Thoracic aorta (tissue), 2 donors: ENCODE data around the gene ELOVL6. TPM values are rescaled to one million over a fixed set of nuclear protein-coding genes. Genes with fewer than 3 reads are reported as not detected.

Experiments
- ATAC-seq: fragments of 150-250 bp; one replicate; pipeline ENCODE4 v1.8.0; 2017; ENCODE audit warnings: low read depth; ENCODE audit not compliant: insufficient number of reproducible peaks, low FRiP score
- DNase-seq: peaks from one replicate; pipeline ENCODE4 v3.0.0-alpha.2; 2020; ENCODE audit warnings: low spot score
- H3K27ac ChIP-seq, 2 donors: fragments of 200-600 bp; sonication (generic); 1 replicate in 1 of 2; 2 replicates in 1 of 2; pipeline ENCODE4 v1.5.1; 2016; ENCODE audit warnings: mild to moderate bottlenecking in 2 of 2, moderate library complexity in 2 of 2
- H3K27me3 ChIP-seq: fragments of 200-600 bp; sonication (generic); replicated peaks from 2 replicates; pipeline ENCODE4 v1.6.0; 2016; ENCODE audit warnings: mild to moderate bottlenecking; ENCODE audit not compliant: insufficient read depth
- H3K36me3 ChIP-seq: fragments of 200-600 bp; sonication (generic); one replicate; pipeline ENCODE4 v1.5.1; 2016
- H3K4me1 ChIP-seq, 2 donors: fragments of 200-600 bp; sonication (generic); 1 replicate in 1 of 2; 2 replicates in 1 of 2; pipeline versions ENCODE4 v1.5.1 to v1.6.0; 2016; ENCODE audit warnings: low read depth in 2 of 2, mild to moderate bottlenecking in 1 of 2; ENCODE audit not compliant: control insufficient read depth in 1 of 2
- H3K4me3 ChIP-seq: fragments of 200-600 bp; sonication (generic); 2 replicates; pipeline ENCODE4 v1.5.1; 2016; ENCODE audit warnings: mild to moderate bottlenecking
- H3K9me3 ChIP-seq: fragments of 200-600 bp; sonication (generic); 2 replicates; pipeline ENCODE4 v1.5.1; 2016
- CTCF ChIP-seq: fragments of 200-600 bp; sonication (generic); IDR thresholded peaks from one replicate; pipeline ENCODE4 v1.5.1; 2019; ENCODE audit warnings: antibody characterized with exemption
- total RNA-seq, 2 donors: library from RNA; depleted of rRNA; stranded (reverse); fragments of >200 nt; gene quantifications; one replicate each; pipeline versions ENCODE4 v1.1.0 to v1.2.3, GENCODE V29; 2016

ELOVL6 gene
- total RNA-seq, 2 donors from 2014 or later: 1.5 to 2.7 TPM

- H3K9me3 ChIP-seq: no peaks in the 10 kb centered on the region
- no peaks in the 10 kb centered on the region for H3K4me1 ChIP-seq
- no peak for TF ChIP-seq CTCF
- no peaks in the 10 kb centered on the region for H3K36me3 ChIP-seq
- no peak for ATAC-seq
- H3K27ac ChIP-seq: no peak overlapping the region
- H3K4me3 ChIP-seq: no peak overlapping the region
- H3K27me3 ChIP-seq: no peaks in the 10 kb centered on the region
- no peak for DNase-seq
Observed at GRCh38 chr4:110216129-110216528, 17.7 kb upstream of the ELOVL6 start.

DNA sequence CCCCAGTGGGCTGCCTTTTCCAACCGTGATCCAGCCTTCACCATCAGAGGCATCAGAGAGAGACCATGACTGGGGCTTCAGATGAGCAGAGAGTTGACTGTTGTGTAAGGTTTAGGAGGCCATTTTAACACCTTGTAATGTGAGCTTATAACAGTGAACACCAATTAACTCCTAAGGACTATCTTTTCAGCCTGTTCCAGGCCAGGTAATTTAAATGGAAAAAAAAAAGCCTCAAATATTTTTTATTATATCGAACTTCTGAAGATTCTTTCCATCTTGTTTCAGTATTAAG, 13.3 kb upstream of the ELOVL6 start:
- Histone ChIP-seq H3K27me3 (no peaks in the 10 kb centered on the region), H3K4me3 (no peak overlapping the region), H3K27ac (no peak overlapping the region), H3K4me1 (no peaks in the 10 kb centered on the region), H3K9me3 (no peaks in the 10 kb centered on the region), H3K36me3 (no peaks in the 10 kb centered on the region)
- no peak for ATAC-seq
- DNase-seq: no peak
- TF ChIP-seq CTCF: no peak

GRCh38 chr4:110211007-110211769, 12.8 kb upstream of the ELOVL6 start:
- Histone ChIP-seq H3K27ac (no peak overlapping the region), H3K36me3 (no peaks in the 10 kb centered on the region), H3K27me3 (no peaks in the 10 kb centered on the region), H3K4me1 (no peaks in the 10 kb centered on the region), H3K9me3 (no peaks in the 10 kb centered on the region), H3K4me3 (no peak overlapping the region)
- no peak for ATAC-seq
- TF ChIP-seq CTCF: peak; percentile 78
- no peak for DNase-seq

DNA sequence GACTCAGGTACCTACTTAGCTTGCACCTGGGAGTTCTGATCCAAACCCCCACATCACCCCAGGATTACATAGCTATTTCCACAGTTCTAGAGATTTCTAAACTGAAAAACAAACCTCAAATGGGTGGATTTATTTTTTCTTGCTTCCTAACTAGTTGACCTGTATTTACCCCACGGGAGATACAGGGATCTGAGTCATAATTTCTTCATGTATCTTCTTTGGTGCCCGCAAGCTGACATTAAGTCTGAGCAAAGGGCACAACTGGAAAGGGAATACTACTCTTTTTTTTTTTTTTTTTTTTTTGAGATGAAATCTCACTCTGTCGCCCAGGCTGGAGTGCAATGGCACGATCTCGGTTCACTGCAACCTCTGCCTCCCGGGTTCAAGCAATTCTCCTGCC, 10.0 kb upstream of the ELOVL6 start:
- ATAC-seq (no peak), DNase-seq (no peak)
- Histone ChIP-seq H3K9me3 (no peaks in the 10 kb centered on the region), H3K27ac (no peak overlapping the region), H3K36me3 (no peaks in the 10 kb centered on the region), H3K27me3 (no peaks in the 10 kb centered on the region), H3K4me1 (no peaks in the 10 kb centered on the region), H3K4me3 (no peak overlapping the region)
- TF ChIP-seq CTCF: no peak

DNA sequence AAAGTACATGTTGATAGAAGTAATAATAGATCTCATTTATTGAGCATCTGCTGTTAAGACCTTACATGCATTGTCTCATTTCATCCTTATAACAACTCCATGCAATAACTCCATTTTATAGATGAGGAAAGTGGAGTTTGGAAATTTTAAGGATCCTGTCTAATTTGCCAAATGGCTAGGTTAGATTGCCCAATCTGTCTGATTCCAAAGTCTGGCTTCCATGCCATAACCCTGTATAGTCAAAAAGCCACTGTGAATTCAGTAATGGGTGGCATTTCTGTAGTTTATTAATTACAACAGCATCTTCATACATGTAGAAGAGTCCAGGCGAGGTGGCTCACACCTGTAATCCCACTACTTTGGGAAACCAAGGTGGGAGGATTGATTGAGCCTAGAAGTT, 8.8 kb upstream of the ELOVL6 start:
- H3K4me1 ChIP-seq: no peaks in the 10 kb centered on the region
- no peaks in the 10 kb centered on the region for H3K36me3 ChIP-seq
- ATAC-seq: no peak
- no peak for DNase-seq
- H3K27me3 ChIP-seq: no peaks in the 10 kb centered on the region
- H3K4me3 ChIP-seq: no peak overlapping the region
- no peaks in the 10 kb centered on the region for H3K9me3 ChIP-seq
- no peak overlapping the region for H3K27ac ChIP-seq
- TF ChIP-seq CTCF: no peak
